GM10847 (cell line): Measurements from ENCODE around the gene SLC25A13.

Experiments
- POLR2A ChIP-seq: IDR thresholded peaks from 2 replicates; pipeline ENCODE4 v1.6.1; 2011; ENCODE audit not compliant: insufficient read length; ENCODE audit errors: extremely low read depth

SLC25A13 gene

GRCh38 chr7:96205665-96206064 is 116.2 kb downstream of the SLC25A13 start:
- TF ChIP-seq POLR2A = no peak

- no peak for TF ChIP-seq POLR2A
Measured at GRCh38 chr7:96204601-96205000, 117.3 kb downstream of the SLC25A13 start.

- no peak for TF ChIP-seq POLR2A
Measured at GRCh38 chr7:96203786-96204185, 118.1 kb downstream of the SLC25A13 start.

- no peak for TF ChIP-seq POLR2A
Measured at GRCh38 chr7:96202102-96202501, 119.8 kb downstream of the SLC25A13 start.

- no peak for TF ChIP-seq POLR2A
Measured at GRCh38 chr7:96200740-96201139, 121.2 kb downstream of the SLC25A13 start.

- TF ChIP-seq POLR2A = no peak
Measured at GRCh38 chr7:96199421-96199820, 122.5 kb downstream of the SLC25A13 start.

- no peak for TF ChIP-seq POLR2A
Measured at GRCh38 chr7:96198047-96198636, 123.8 kb downstream of the SLC25A13 start.

- no peak for TF ChIP-seq POLR2A
Measured at GRCh38 chr7:96196676-96197075, 125.2 kb downstream of the SLC25A13 start.

- TF ChIP-seq POLR2A = no peak
Measured at GRCh38 chr7:96189129-96189820, 132.6 kb downstream of the SLC25A13 start.

- no peak for TF ChIP-seq POLR2A
Measured at GRCh38 chr7:96188591-96188991, 133.3 kb downstream of the SLC25A13 start.

- TF ChIP-seq POLR2A = no peak
Measured at GRCh38 chr7:96188174-96188581, 133.7 kb downstream of the SLC25A13 start.

GRCh38 chr7:96187735-96188134 is 134.2 kb downstream of the SLC25A13 start:
- TF ChIP-seq POLR2A = no peak

GRCh38 chr7:96184783-96185182 is 137.1 kb downstream of the SLC25A13 start:
- no peak for TF ChIP-seq POLR2A

- no peak for TF ChIP-seq POLR2A
Measured at GRCh38 chr7:96183163-96183670, 138.7 kb downstream of the SLC25A13 start.

- TF ChIP-seq POLR2A = no peak
Measured at GRCh38 chr7:96182424-96183158, 139.3 kb downstream of the SLC25A13 start.

- no peak for TF ChIP-seq POLR2A
Measured at GRCh38 chr7:96181174-96181573, 140.7 kb downstream of the SLC25A13 start.
